H9 (cell line): ENCODE measurements around the gene DTNBP1. TPM values are rescaled to one million over a fixed set of nuclear protein-coding genes. Genes with fewer than 3 reads are reported as not detected.

ENCODE experiments used
- DNase-seq: peaks from one replicate; pipeline ENCODE4 v3.0.0-alpha.2; 2017
- H2AFZ ChIP-seq: one replicate; pipeline ENCODE4 v1.6.1; 2013; ENCODE audit warnings: mild to moderate bottlenecking, low read length, control low read depth, moderate library complexity
- H2AK5ac ChIP-seq: 2 replicates; pipeline ENCODE4 v1.6.1; 2013; ENCODE audit warnings: low read length, control low read depth, mixed read lengths; ENCODE audit not compliant: insufficient read length
- H2BK120ac ChIP-seq: one replicate; pipeline ENCODE4 v1.6.1; 2013; ENCODE audit warnings: low read depth, mild to moderate bottlenecking, low read length, control low read depth, inconsistent platforms; ENCODE audit not compliant: poor library complexity, severe bottlenecking
- H2BK12ac ChIP-seq: 2 replicates; pipeline ENCODE4 v1.6.1; 2013; ENCODE audit warnings: low read length, control low read depth, mixed read lengths, low read depth; ENCODE audit not compliant: insufficient read length
- H2BK15ac ChIP-seq: 2 replicates; pipeline ENCODE4 v1.6.1; 2013; ENCODE audit warnings: low read depth, low read length, control low read depth
- H2BK20ac ChIP-seq: one replicate; pipeline ENCODE4 v1.6.1; 2013; ENCODE audit warnings: low read depth, mild to moderate bottlenecking, low read length, control low read depth, inconsistent platforms; ENCODE audit not compliant: poor library complexity, severe bottlenecking
- H2BK5ac ChIP-seq: 2 replicates; pipeline ENCODE4 v1.6.1; 2013; ENCODE audit warnings: low read length, control low read depth, mixed read lengths; ENCODE audit not compliant: insufficient read length
- H3K14ac ChIP-seq: 2 replicates; pipeline ENCODE4 v1.6.1; 2013; ENCODE audit warnings: low read length, control low read depth; ENCODE audit not compliant: insufficient read depth
- H3K18ac ChIP-seq: 2 replicates; pipeline ENCODE4 v1.6.1; 2013; ENCODE audit warnings: low read depth, mild to moderate bottlenecking, mixed read lengths, low read length, control low read depth; ENCODE audit not compliant: insufficient read length
- H3K23ac ChIP-seq: 2 replicates; pipeline ENCODE4 v1.6.1; 2013; ENCODE audit warnings: low read length, control low read depth, mixed read lengths, low read depth; ENCODE audit not compliant: insufficient read length
- H3K23me2 ChIP-seq: 2 replicates; pipeline ENCODE4 v1.6.1; 2013; ENCODE audit warnings: low read depth, mild to moderate bottlenecking, mixed read lengths, low read length, control low read depth; ENCODE audit not compliant: insufficient read length, poor library complexity, severe bottlenecking
- H3K27ac ChIP-seq: 2 replicates; pipeline ENCODE4 v1.5.1; 2013; ENCODE audit warnings: low read length, control low read depth, mixed read lengths, low read depth; ENCODE audit not compliant: insufficient read length
- H3K27me3 ChIP-seq: 2 replicates; pipeline ENCODE4 v1.6.1; 2013; ENCODE audit warnings: low read length, control low read depth, inconsistent platforms; ENCODE audit not compliant: insufficient read depth
- H3K4ac ChIP-seq: 2 replicates; pipeline ENCODE4 v1.6.1; 2013; ENCODE audit warnings: low read depth, mild to moderate bottlenecking, control low read depth, inconsistent platforms, low read length, moderate library complexity
- H3K4me1 ChIP-seq: 2 replicates; pipeline ENCODE4 v1.6.1; 2013; ENCODE audit warnings: low read length, control low read depth, inconsistent platforms; ENCODE audit not compliant: insufficient read depth
- H3K4me2 ChIP-seq: 2 replicates; pipeline ENCODE4 v1.6.1; 2013; ENCODE audit warnings: low read length, control low read depth, mixed read lengths; ENCODE audit not compliant: insufficient read length, insufficient read depth
- H3K56ac ChIP-seq: 2 replicates; pipeline ENCODE4 v1.6.1; 2013; ENCODE audit warnings: low read depth, mild to moderate bottlenecking, mixed read lengths, low read length, control low read depth; ENCODE audit not compliant: insufficient read length
- H3K79me1 ChIP-seq: 2 replicates; pipeline ENCODE4 v1.6.1; 2013; ENCODE audit warnings: low read depth, mild to moderate bottlenecking, moderate library complexity, low read length, control low read depth, inconsistent platforms; ENCODE audit not compliant: insufficient read depth, poor library complexity, severe bottlenecking
- H3K79me2 ChIP-seq: 2 replicates; pipeline ENCODE4 v1.6.1; 2013; ENCODE audit warnings: low read length, control low read depth, inconsistent platforms; ENCODE audit not compliant: insufficient read depth
- H3K9ac ChIP-seq: 2 replicates; pipeline ENCODE4 v1.6.1; 2013; ENCODE audit warnings: low read length, control low read depth, mixed read lengths; ENCODE audit not compliant: insufficient read length; ENCODE audit errors: extremely low read depth
- H3K9me3 ChIP-seq: one replicate; pipeline ENCODE4 v1.6.1; 2013; ENCODE audit warnings: low read depth, low read length, inconsistent platforms; ENCODE audit not compliant: control insufficient read depth
- H3T11ph ChIP-seq: one replicate; pipeline ENCODE4 v1.6.1; 2013; ENCODE audit warnings: mild to moderate bottlenecking, low read length, control low read depth, inconsistent platforms
- H4K20me1 ChIP-seq: one replicate; pipeline ENCODE4 v1.6.1; 2013; ENCODE audit not compliant: control insufficient read depth, insufficient read length, insufficient read depth
- H4K5ac ChIP-seq: 2 replicates; pipeline ENCODE4 v1.6.1; 2013; ENCODE audit warnings: low read depth, mild to moderate bottlenecking, mixed read lengths, low read length, control low read depth; ENCODE audit not compliant: insufficient read length
- H4K8ac ChIP-seq: replicated peaks from 2 replicates; pipeline ENCODE4 v1.6.1; 2013; ENCODE audit warnings: low read length, control low read depth, mixed read lengths, low read depth; ENCODE audit not compliant: insufficient read length
- H4K91ac ChIP-seq: 2 replicates; pipeline ENCODE4 v1.6.1; 2013; ENCODE audit warnings: low read depth, mild to moderate bottlenecking, moderate library complexity, mixed read lengths, low read length, control low read depth; ENCODE audit not compliant: insufficient read length
- H3K27ac Mint-ChIP-seq, 3 experiments: 2 replicates in 2 of 3; 3 replicates in 1 of 3; pipeline ENCODE4 v1.8.0; 2020 to 2021; ENCODE audit warnings: mixed read lengths in 3 of 3, mild to moderate bottlenecking in 1 of 3, moderate library complexity in 1 of 3
- H3K27me3 Mint-ChIP-seq: 2 replicates; pipeline ENCODE4 v1.8.0; 2021; ENCODE audit warnings: low read depth, mild to moderate bottlenecking, moderate library complexity, mixed read lengths
- H3K36me3 Mint-ChIP-seq, 3 experiments: 2 replicates in 2 of 3; 3 replicates in 1 of 3; pipeline ENCODE4 v1.8.0; 2020 to 2021; ENCODE audit warnings: low read depth in 3 of 3, mixed read lengths in 3 of 3; ENCODE audit not compliant: insufficient read depth in 1 of 3
- H3K4me1 Mint-ChIP-seq, 2 experiments: 2 replicates each; pipeline ENCODE4 v1.8.0; 2020; ENCODE audit warnings: mixed read lengths in 2 of 2
- H3K4me3 Mint-ChIP-seq, 2 experiments: 2 replicates in 1 of 2; 3 replicates in 1 of 2; pipeline ENCODE4 v1.8.0; 2020 to 2021; ENCODE audit warnings: mild to moderate bottlenecking in 2 of 2, mixed read lengths in 2 of 2, moderate library complexity in 1 of 2
- H3K9me3 Mint-ChIP-seq, 2 experiments: 2 replicates in 1 of 2; 3 replicates in 1 of 2; pipeline ENCODE4 v1.8.0; 2020; ENCODE audit warnings: mild to moderate bottlenecking in 2 of 2, mixed read lengths in 2 of 2, moderate library complexity in 1 of 2
- WGBS: extraction: QIAGEN DNeasy Blood & Tissue Kit; methylation state at CpG from one replicate; pipeline ENCODE4 v1.1.7; 2013; ENCODE audit warnings: missing lambda C conversion rate, low lambda C conversion rate, mixed read lengths; ENCODE audit not compliant: insufficient read length; ENCODE audit errors: extremely low coverage; 5-methylcytosine and 5-hydroxymethylcytosine counted together
- total RNA-seq: library from RNA; stranded (reverse); gene quantifications from 2 replicates; pipeline ENCODE4 v1.2.1, GENCODE V29; 2021
- TF ChIP-seq, protein P1 (sequence below): fragments of 200-600 bp; sonication (generic); conservative IDR thresholded peaks from 3 replicates; pipeline ENCODE4 v1.8.0; 2021; ENCODE audit warnings: antibody characterized with exemption, mild to moderate bottlenecking

Gene DTNBP1
- total RNA-seq, 1 experiment from 2014 or later: 12.9 TPM

DNA sequence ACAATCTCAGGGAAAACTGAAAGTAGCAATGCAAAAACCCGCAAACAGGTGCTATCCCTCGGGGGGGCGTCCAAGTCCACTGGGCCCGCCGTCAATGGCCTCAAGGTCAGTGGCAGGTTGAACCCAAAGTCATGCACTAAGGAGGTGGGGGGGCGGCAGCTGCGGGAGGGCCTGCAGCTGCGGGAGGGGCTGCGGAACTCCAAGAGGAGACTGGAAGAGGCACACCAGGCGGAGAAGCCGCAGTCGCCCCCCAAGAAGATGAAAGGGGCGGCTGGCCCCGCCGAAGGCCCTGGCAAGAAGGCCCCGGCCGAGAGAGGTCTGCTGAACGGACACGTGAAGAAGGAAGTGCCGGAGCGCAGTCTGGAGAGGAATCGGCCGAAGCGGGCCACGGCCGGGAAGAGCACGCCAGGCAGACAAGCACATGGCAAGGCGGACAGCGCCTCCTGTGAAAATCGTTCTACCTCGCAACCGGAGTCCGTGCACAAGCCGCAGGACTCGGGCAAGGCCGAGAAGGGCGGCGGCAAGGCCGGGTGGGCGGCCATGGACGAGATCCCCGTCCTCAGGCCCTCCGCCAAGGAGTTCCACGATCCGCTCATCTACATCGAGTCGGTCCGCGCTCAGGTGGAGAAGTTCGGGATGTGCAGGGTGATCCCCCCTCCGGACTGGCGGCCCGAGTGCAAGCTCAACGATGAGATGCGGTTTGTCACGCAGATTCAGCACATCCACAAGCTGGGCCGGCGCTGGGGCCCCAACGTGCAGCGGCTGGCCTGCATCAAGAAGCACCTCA, 166.3 kb downstream of the DTNBP1 start:
- no peak overlapping the region for H3K14ac ChIP-seq
- Mint-ChIP-seq H3K36me3 (peaks cover 74 to 80% (median 79%) of the 10 kb centered on the region in 3 experiments), H3K4me1 (peaks cover 42 to 46% of the 10 kb centered on the region in 2 experiments), H3K4me3 (no peak overlapping the region), H3K27me3 (no peaks in the 10 kb centered on the region; the same call in none of the 2 replicates), H3K27ac (peak overlapping the region in 1 of 3 experiments; percentile 55; a peak in 1 of 7 replicates), H3K9me3 (no peaks in the 10 kb centered on the region)
- H3K18ac ChIP-seq: no peak overlapping the region
- H3K27me3 ChIP-seq: no peaks in the 10 kb centered on the region
- no peak overlapping the region for H2BK12ac ChIP-seq
- peaks cover 25% of the 10 kb centered on the region for H3K79me1 ChIP-seq
- no peak overlapping the region for H3K23ac ChIP-seq
- H2BK120ac ChIP-seq: no peak overlapping the region
- no CpG with 5 or more reads among the region's 60 CpGs for WGBS
- no peak overlapping the region for H3K56ac ChIP-seq
- H3K4me2 ChIP-seq: no peak overlapping the region
- H3K9me3 ChIP-seq: no peaks in the 10 kb centered on the region
- H2AFZ ChIP-seq: no peak overlapping the region
- no peak overlapping the region for H2BK20ac ChIP-seq
- no peaks in the 10 kb centered on the region for H3K23me2 ChIP-seq
- H2AK5ac ChIP-seq: no peak overlapping the region
- no peak overlapping the region for H4K91ac ChIP-seq
- no peak overlapping the region for H3K9ac ChIP-seq
- TF ChIP-seq, protein P1, sequence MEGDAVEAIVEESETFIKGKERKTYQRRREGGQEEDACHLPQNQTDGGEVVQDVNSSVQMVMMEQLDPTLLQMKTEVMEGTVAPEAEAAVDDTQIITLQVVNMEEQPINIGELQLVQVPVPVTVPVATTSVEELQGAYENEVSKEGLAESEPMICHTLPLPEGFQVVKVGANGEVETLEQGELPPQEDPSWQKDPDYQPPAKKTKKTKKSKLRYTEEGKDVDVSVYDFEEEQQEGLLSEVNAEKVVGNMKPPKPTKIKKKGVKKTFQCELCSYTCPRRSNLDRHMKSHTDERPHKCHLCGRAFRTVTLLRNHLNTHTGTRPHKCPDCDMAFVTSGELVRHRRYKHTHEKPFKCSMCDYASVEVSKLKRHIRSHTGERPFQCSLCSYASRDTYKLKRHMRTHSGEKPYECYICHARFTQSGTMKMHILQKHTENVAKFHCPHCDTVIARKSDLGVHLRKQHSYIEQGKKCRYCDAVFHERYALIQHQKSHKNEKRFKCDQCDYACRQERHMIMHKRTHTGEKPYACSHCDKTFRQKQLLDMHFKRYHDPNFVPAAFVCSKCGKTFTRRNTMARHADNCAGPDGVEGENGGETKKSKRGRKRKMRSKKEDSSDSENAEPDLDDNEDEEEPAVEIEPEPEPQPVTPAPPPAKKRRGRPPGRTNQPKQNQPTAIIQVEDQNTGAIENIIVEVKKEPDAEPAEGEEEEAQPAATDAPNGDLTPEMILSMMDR: no peak
- no peak overlapping the region for H3K27ac ChIP-seq
- no peaks in the 10 kb centered on the region for H4K20me1 ChIP-seq
- no peak overlapping the region for H3T11ph ChIP-seq
- no peak overlapping the region for H3K4ac ChIP-seq
- H2BK5ac ChIP-seq: no peak overlapping the region
- H2BK15ac ChIP-seq: no peak overlapping the region
- H4K8ac ChIP-seq: no peak overlapping the region
- H3K4me1 ChIP-seq: peaks cover 21% of the 10 kb centered on the region; the same call in 1 of the 2 replicates
- no peak for DNase-seq
- H4K5ac ChIP-seq: no peak overlapping the region
- peaks cover 42% of the 10 kb centered on the region for H3K79me2 ChIP-seq
